Adrenal gland (tissue), 12 donors: ENCODE measurements around the gene DKK3. TPM values are rescaled to one million over a fixed set of nuclear protein-coding genes. Genes with fewer than 3 reads are reported as not detected.

ENCODE experiments used
- DNase-seq, 7 donors: peaks; one replicate each; pipeline ENCODE4 v3.0.0-alpha.2; 2019 to 2020
- H3K27ac ChIP-seq, 5 donors: fragments of 200-600 bp; sonication (generic) in 4 of 5; 1 replicate in 3 of 5; 2 replicates in 2 of 5; pipeline versions ENCODE4 v1.5.1 to v1.8.0; 2016 to 2020; ENCODE audit warnings: mild to moderate bottlenecking in 1 of 5
- H3K27me3 ChIP-seq: fragments of 200-600 bp; 2 replicates; pipeline ENCODE4 v1.8.0; 2021
- H3K36me3 ChIP-seq, 2 donors: fragments of 200-600 bp; replicated peaks in 1 of 2; 1 replicate in 1 of 2; 2 replicates in 1 of 2; pipeline versions ENCODE4 v1.5.1 to v1.8.0; 2018 to 2022
- H3K4me1 ChIP-seq, 2 donors: fragments of 200-600 bp; replicated peaks in 1 of 2; 1 replicate in 1 of 2; 2 replicates in 1 of 2; pipeline versions ENCODE4 v1.5.1 to v1.8.0; 2018 to 2021
- H3K4me3 ChIP-seq, 4 donors: fragments of 200-600 bp; sonication (generic) in 3 of 4; one replicate each; pipeline ENCODE4 v1.5.1; 2016 to 2018
- H3K9me3 ChIP-seq, 3 donors: fragments of 200-600 bp; sonication (generic) in 1 of 3; replicated peaks in 1 of 3; 1 replicate in 2 of 3; 2 replicates in 1 of 3; pipeline versions ENCODE4 v1.5.1 to v1.8.0; 2016 to 2021
- POLR2A ChIP-seq, 2 donors: fragments of 450-650 bp; IDR thresholded peaks; one replicate each; pipeline ENCODE4 v1.6.1; 2017; ENCODE audit warnings: antibody characterized with exemption in 2 of 2, mild to moderate bottlenecking in 2 of 2, moderate library complexity in 1 of 2
- WGBS, 4 donors: extraction: QIAGEN DNeasy Blood & Tissue Kit in 2 of 4; methylation state at CpG; one replicate each; pipeline versions ENCODE4 v1.1.5 to v1.1.7; 2013 to 2017; 5-methylcytosine and 5-hydroxymethylcytosine counted together
- intact Hi-C, 2 donors: fragments of 100-400 bp; cut with DNase I; formaldehyde crosslinking; loops; one replicate each; pipeline versions ENCODE4 v1.14.1 to v1.15.0; 2022 to 2023
- polyA plus RNA-seq, 3 donors: library from polyadenylated mRNA; stranded (reverse); fragments of 200-250 nt in 2 of 3; fragments of 350-450 nt in 1 of 3; fragmentation: Illumina TruSeq in 1 of 3; extraction: RNeasy Lipid Tissue Mini Kit (QIAGEN cat#74804) in 1 of 3; gene quantifications; one replicate each; pipeline ENCODE4 v1.2.3, GENCODE V29; 2013 to 2014
- total RNA-seq, 9 donors: library from RNA; depleted of rRNA in 4 of 9; stranded (reverse); fragments of >200 nt in 4 of 9; fragments of 120-200 nt in 1 of 9; fragmentation: NEBNext Ultra II Directional in 1 of 9; extraction: Animal tissue kit (Norgen Biotek cat#: 25700) in 1 of 9; gene quantifications; one replicate each; pipeline versions ENCODE4 v1.1.0 to v1.2.4, GENCODE V29; 2013 to 2023
- TF ChIP-seq, protein P1 (sequence below), 6 experiments: fragments of 450-650 bp in 4 of 6; fragments of 200-600 bp in 2 of 6; sonication (generic) in 1 of 6; IDR thresholded peaks; 1 replicate in 5 of 6; 2 replicates in 1 of 6; pipeline versions ENCODE4 v1.5.1 to v1.8.0; 2016 to 2021; ENCODE audit warnings: antibody characterized with exemption in 6 of 6, mild to moderate bottlenecking in 2 of 6, moderate library complexity in 1 of 6
- donor health status: healthy with polysubstance abuse.
- donor health status: Bipolar disorder and iron deficiency.
- donor health status: DM: yes; HTN: yes; CAD: no.
- donor health status: DM: no; HTN: no; CAD: no.
- donor health status: DM: no; HTN: no; CAD: no.
- donor health status: DM: yes; HTN: yes; CAD: no.

Gene DKK3
- total and polyA plus RNA-seq, 12 donors, result 19.7 to 330 (median 103) TPM

- TF ChIP-seq POLR2A (IDR thresholded peaks at IDR 0.05), result no peak
- TF ChIP-seq, protein P1, sequence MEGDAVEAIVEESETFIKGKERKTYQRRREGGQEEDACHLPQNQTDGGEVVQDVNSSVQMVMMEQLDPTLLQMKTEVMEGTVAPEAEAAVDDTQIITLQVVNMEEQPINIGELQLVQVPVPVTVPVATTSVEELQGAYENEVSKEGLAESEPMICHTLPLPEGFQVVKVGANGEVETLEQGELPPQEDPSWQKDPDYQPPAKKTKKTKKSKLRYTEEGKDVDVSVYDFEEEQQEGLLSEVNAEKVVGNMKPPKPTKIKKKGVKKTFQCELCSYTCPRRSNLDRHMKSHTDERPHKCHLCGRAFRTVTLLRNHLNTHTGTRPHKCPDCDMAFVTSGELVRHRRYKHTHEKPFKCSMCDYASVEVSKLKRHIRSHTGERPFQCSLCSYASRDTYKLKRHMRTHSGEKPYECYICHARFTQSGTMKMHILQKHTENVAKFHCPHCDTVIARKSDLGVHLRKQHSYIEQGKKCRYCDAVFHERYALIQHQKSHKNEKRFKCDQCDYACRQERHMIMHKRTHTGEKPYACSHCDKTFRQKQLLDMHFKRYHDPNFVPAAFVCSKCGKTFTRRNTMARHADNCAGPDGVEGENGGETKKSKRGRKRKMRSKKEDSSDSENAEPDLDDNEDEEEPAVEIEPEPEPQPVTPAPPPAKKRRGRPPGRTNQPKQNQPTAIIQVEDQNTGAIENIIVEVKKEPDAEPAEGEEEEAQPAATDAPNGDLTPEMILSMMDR (IDR thresholded peaks at IDR 0.05), result peak in 1 of 6 experiments; percentile 2
- 33 to 53% (median 43%) methylated on average over 9 to 10 of the region's 10 CpGs for WGBS, 4 donors
- Histone ChIP-seq H3K36me3 (no peaks in the 10 kb centered on the region), H3K4me1 (peaks cover 10 to 16% of the 10 kb centered on the region in 2 donors), H3K27me3 (no peaks in the 10 kb centered on the region), H3K27ac (peak overlapping the region in 2 of 5 donors; percentile 6 to 65), H3K4me3 (no peak overlapping the region), H3K9me3 (no peaks in the 10 kb centered on the region)
- DNase-seq, result peak in 5 of 7 donors; percentile 37 to 69 (median 42)
- intact Hi-C loops, result loop anchor here in 1 of 2 donors (10.0 kb wide), 1 partner anchor 194 kb away; no protein-coding TSS in a partner anchor
Observed at GRCh38 chr11:12050470-12051286, 42.3 kb upstream of the DKK3 start.

DNA sequence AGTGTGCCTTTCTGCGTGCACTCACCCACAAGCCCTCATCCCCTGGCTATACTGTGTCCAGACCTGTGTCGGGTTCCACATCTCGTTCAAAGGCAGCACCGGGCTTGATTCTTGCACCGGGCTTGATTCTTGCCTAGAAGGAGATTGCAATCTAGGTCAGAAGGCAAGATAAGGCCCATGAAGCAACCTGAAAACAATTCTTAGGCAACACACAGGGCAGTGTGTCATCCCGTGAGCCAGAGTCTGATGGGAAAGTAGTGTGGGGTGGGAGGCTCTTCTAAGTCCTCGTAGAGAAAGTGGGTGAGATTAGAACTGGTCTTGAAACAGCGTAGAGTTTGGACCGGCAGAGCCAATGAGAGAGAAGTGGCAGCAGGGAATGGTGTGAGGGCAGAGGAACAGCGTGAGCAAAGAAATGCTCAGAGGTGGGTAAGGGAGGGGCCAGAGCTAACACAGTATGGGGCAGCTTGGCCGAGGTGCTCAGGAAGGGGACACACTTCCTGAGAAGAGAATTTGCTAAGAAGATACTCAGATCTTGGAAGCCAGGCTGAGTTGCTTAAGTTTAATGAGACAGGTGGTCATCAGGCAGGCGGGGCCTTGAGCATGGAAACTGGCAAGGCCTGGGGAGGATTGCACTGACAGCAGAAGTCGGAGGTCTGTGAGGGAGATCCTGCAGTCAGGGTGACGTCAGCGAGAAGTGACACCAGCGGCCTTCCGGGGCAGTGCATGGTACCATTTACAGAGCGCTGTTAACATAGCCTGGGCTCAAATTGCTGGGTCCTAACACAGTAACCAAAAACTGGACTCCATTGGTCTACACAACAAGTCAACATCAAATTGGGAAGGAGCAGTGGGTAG, 40.7 kb upstream of the DKK3 start:
- TF ChIP-seq, protein P1 (IDR thresholded peaks at IDR 0.05), result no peak
- H3K9me3 ChIP-seq, result no peaks in the 10 kb centered on the region
- WGBS, 4 donors, result 85 to 88% (median 86%) methylated on average over 14 to 18 of the region's 18 CpGs

GRCh38 chr11:12046636-12047236, 38.3 kb upstream of the DKK3 start:
- Histone ChIP-seq H3K4me1 (peaks cover 17 to 23% of the 10 kb centered on the region in 2 donors), H3K27ac (no peak overlapping the region), H3K4me3 (no peak overlapping the region), H3K9me3 (no peaks in the 10 kb centered on the region), H3K36me3 (no peaks in the 10 kb centered on the region), H3K27me3 (no peaks in the 10 kb centered on the region)
- no peak for DNase-seq
- 66 to 82% (median 70%) methylated on average over 5 of the region's 5 CpGs for WGBS, 4 donors
- intact Hi-C loops, result loop anchor here (2.0 to 10.0 kb wide), 5 partner anchors 112 to 262 kb away; no protein-coding TSS in a partner anchor
- TF ChIP-seq, protein P1 (IDR thresholded peaks at IDR 0.05), result no peak
- no peak for TF ChIP-seq POLR2A (IDR thresholded peaks at IDR 0.05)

More for the DNA sequence above, 40.7 kb upstream of the DKK3 start:
- no peaks in the 10 kb centered on the region for H3K36me3 ChIP-seq
- DNase-seq, result peak in 2 of 7 donors; percentile 42 to 55
- peaks cover 13 to 16% of the 10 kb centered on the region in 2 donors for H3K4me1 ChIP-seq
- intact Hi-C loops, result loop anchor here in 1 of 2 donors (5.0 to 10.0 kb wide), 3 partner anchors 114 to 264 kb away; no protein-coding TSS in a partner anchor
- no peaks in the 10 kb centered on the region for H3K27me3 ChIP-seq
- H3K27ac ChIP-seq, result peak overlapping the region in 1 of 5 donors; percentile 54
- no peak overlapping the region for H3K4me3 ChIP-seq
